ENCODE results near the gene COL23A1.
A peak's percentile ranks its signal among the peaks of the same experiment; 100 is the strongest.

DNA sequence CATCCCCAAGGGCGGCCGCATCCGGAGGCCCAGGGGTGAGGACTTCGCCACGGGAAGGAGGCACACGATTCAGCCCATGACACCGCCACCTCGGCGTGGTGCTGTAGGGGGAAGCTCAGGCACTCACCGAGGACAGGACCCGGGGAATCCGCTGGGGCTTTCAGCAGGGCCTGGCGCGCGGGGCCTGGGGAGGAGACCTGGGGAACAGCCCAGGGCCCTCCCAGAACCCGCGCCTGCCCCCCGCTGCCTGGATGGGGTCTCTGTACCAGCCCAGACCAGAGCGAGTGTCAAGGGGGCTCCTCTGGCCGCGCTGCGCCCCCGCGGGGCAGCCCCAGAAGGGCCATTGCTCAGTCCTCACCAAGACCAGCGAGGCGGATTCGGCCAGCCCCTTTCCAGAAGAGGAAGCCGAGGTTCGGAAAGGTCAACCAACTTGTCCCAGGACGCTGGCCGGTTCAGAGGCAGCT, 12.8 kb downstream of the COL23A1 start:
- no peak for TF ChIP-seq POLR2A (IDR thresholded peaks at IDR 0.05; ENCODE audit: control extremely low read depth in 1 of 2, low read depth in 2 of 2, low read length in 2 of 2)
- TF ChIP-seq EZH2 (IDR thresholded peaks at IDR 0.05; ENCODE audit: low read depth, low read length, severe bottlenecking): no peak
- TF ChIP-seq, protein P1, sequence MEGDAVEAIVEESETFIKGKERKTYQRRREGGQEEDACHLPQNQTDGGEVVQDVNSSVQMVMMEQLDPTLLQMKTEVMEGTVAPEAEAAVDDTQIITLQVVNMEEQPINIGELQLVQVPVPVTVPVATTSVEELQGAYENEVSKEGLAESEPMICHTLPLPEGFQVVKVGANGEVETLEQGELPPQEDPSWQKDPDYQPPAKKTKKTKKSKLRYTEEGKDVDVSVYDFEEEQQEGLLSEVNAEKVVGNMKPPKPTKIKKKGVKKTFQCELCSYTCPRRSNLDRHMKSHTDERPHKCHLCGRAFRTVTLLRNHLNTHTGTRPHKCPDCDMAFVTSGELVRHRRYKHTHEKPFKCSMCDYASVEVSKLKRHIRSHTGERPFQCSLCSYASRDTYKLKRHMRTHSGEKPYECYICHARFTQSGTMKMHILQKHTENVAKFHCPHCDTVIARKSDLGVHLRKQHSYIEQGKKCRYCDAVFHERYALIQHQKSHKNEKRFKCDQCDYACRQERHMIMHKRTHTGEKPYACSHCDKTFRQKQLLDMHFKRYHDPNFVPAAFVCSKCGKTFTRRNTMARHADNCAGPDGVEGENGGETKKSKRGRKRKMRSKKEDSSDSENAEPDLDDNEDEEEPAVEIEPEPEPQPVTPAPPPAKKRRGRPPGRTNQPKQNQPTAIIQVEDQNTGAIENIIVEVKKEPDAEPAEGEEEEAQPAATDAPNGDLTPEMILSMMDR (IDR thresholded peaks at IDR 0.05; ENCODE audit: control extremely low read depth in 1 of 3, insufficient read depth in 1 of 3, low read depth in 1 of 3, low read length in 3 of 3): peak in 2 of 3 experiments; percentile 7 to 16; a peak in 2 of 4 replicates
- no peak for TF ChIP-seq CREB1 (IDR thresholded peaks at IDR 0.05)
- TF ChIP-seq MAFK (IDR thresholded peaks at IDR 0.05; ENCODE audit: low read depth, low read length): no peak
- no peak for TF ChIP-seq JUND (IDR thresholded peaks at IDR 0.05; ENCODE audit: low read length)
- TF ChIP-seq EP300 (IDR thresholded peaks at IDR 0.05; ENCODE audit: borderline replicate concordance in 1 of 2, low read depth in 2 of 2, low read length in 2 of 2): no peak

Measured in H1 (cell line).